Measurements from ENCODE around the gene GSS. TPM values are rescaled to one million over a fixed set of nuclear protein-coding genes. Genes with fewer than 3 reads are reported as not detected.

Gene GSS
- total RNA-seq, 1 donor from 2014 or later: 18.3 TPM

GRCh38 chr20:34938466-34939163 lies 17.0 kb downstream of the GSS start:
- Histone ChIP-seq H3K4me3 (ENCODE audit: low read length in 3 of 3) (peak overlapping the region in 1 of 3 donors; percentile 32), H3K27ac (ENCODE audit: low read depth, low read length) (peak overlapping the region; percentile 86), H3K9me3 (ENCODE audit: control insufficient read depth in 3 of 3, low read length in 3 of 3) (no peaks in the 10 kb centered on the region), H3K36me3 (ENCODE audit: control insufficient read depth in 3 of 3, insufficient read depth in 3 of 3, low read length in 3 of 3) (peaks cover 0 to 33% (median 26%) of the 10 kb centered on the region in 3 donors), H3K4me1 (ENCODE audit: control insufficient read depth in 3 of 3, insufficient read depth in 3 of 3, low read length in 3 of 3) (peaks cover 30 to 47% (median 46%) of the 10 kb centered on the region in 3 donors), H3K9ac (ENCODE audit: low read depth in 1 of 3, low read length in 3 of 3) (peak overlapping the region; percentile 45 to 65 (median 55)), H3K27me3 (ENCODE audit: control insufficient read depth in 3 of 3, insufficient read depth in 3 of 3, low read length in 3 of 3) (no peaks in the 10 kb centered on the region)

GRCh38 chr20:34931771-34932170 lies 23.8 kb downstream of the GSS start:
- no peaks in the 10 kb centered on the region for H3K9me3 ChIP-seq (ENCODE audit: control insufficient read depth in 3 of 3, low read length in 3 of 3)
- H3K27ac ChIP-seq (ENCODE audit: low read depth, low read length): no peak overlapping the region
- peak overlapping the region in 1 of 3 donors; percentile 28 for H3K9ac ChIP-seq (ENCODE audit: low read depth in 1 of 3, low read length in 3 of 3)
- H3K4me3 ChIP-seq (ENCODE audit: low read length in 3 of 3): no peak overlapping the region
- peaks cover 4 to 15% (median 12%) of the 10 kb centered on the region in 3 donors for H3K4me1 ChIP-seq (ENCODE audit: control insufficient read depth in 3 of 3, insufficient read depth in 3 of 3, low read length in 3 of 3)
- H3K36me3 ChIP-seq (ENCODE audit: control insufficient read depth in 3 of 3, insufficient read depth in 3 of 3, low read length in 3 of 3): peaks cover 28 to 62% (median 50%) of the 10 kb centered on the region in 3 donors
- H3K27me3 ChIP-seq (ENCODE audit: control insufficient read depth in 3 of 3, insufficient read depth in 3 of 3, low read length in 3 of 3): no peaks in the 10 kb centered on the region

GRCh38 chr20:34928411-34928810 lies 27.2 kb downstream of the GSS start:
- H3K27me3 ChIP-seq (ENCODE audit: control insufficient read depth in 3 of 3, insufficient read depth in 3 of 3, low read length in 3 of 3): no peaks in the 10 kb centered on the region
- peak overlapping the region; percentile 23 for H3K27ac ChIP-seq (ENCODE audit: low read depth, low read length)
- H3K4me1 ChIP-seq (ENCODE audit: control insufficient read depth in 3 of 3, insufficient read depth in 3 of 3, low read length in 3 of 3): peaks cover 16 to 31% (median 18%) of the 10 kb centered on the region in 3 donors
- peaks cover 51 to 72% (median 59%) of the 10 kb centered on the region in 3 donors for H3K36me3 ChIP-seq (ENCODE audit: control insufficient read depth in 3 of 3, insufficient read depth in 3 of 3, low read length in 3 of 3)
- no peak overlapping the region for H3K9ac ChIP-seq (ENCODE audit: low read depth in 1 of 3, low read length in 3 of 3)
- H3K4me3 ChIP-seq (ENCODE audit: low read length in 3 of 3): no peak overlapping the region
- no peaks in the 10 kb centered on the region for H3K9me3 ChIP-seq (ENCODE audit: control insufficient read depth in 3 of 3, low read length in 3 of 3)

- H3K27ac ChIP-seq (ENCODE audit: low read depth, low read length): peak overlapping the region; percentile 23
- no peaks in the 10 kb centered on the region for H3K27me3 ChIP-seq (ENCODE audit: control insufficient read depth in 3 of 3, insufficient read depth in 3 of 3, low read length in 3 of 3)
- H3K4me3 ChIP-seq (ENCODE audit: low read length in 3 of 3): no peak overlapping the region
- peaks cover 51 to 69% (median 63%) of the 10 kb centered on the region in 3 donors for H3K36me3 ChIP-seq (ENCODE audit: control insufficient read depth in 3 of 3, insufficient read depth in 3 of 3, low read length in 3 of 3)
- no peaks in the 10 kb centered on the region for H3K9me3 ChIP-seq (ENCODE audit: control insufficient read depth in 3 of 3, low read length in 3 of 3)
- H3K9ac ChIP-seq (ENCODE audit: low read depth in 1 of 3, low read length in 3 of 3): peak overlapping the region in 1 of 3 donors; percentile 5
- H3K4me1 ChIP-seq (ENCODE audit: control insufficient read depth in 3 of 3, insufficient read depth in 3 of 3, low read length in 3 of 3): peaks cover 23 to 38% (median 25%) of the 10 kb centered on the region in 3 donors
These were observed 27.9 kb downstream of the GSS start for GRCh38 chr20:34927736-34928135.

- H3K4me3 ChIP-seq (ENCODE audit: low read length in 3 of 3): no peak overlapping the region
- no peak overlapping the region for H3K27ac ChIP-seq (ENCODE audit: low read depth, low read length)
- H3K9ac ChIP-seq (ENCODE audit: low read depth in 1 of 3, low read length in 3 of 3): no peak overlapping the region
- peaks cover 29 to 46% (median 36%) of the 10 kb centered on the region in 3 donors for H3K4me1 ChIP-seq (ENCODE audit: control insufficient read depth in 3 of 3, insufficient read depth in 3 of 3, low read length in 3 of 3)
- no peaks in the 10 kb centered on the region for H3K27me3 ChIP-seq (ENCODE audit: control insufficient read depth in 3 of 3, insufficient read depth in 3 of 3, low read length in 3 of 3)
- peaks cover 51 to 71% (median 65%) of the 10 kb centered on the region in 3 donors for H3K36me3 ChIP-seq (ENCODE audit: control insufficient read depth in 3 of 3, insufficient read depth in 3 of 3, low read length in 3 of 3)
- H3K9me3 ChIP-seq (ENCODE audit: control insufficient read depth in 3 of 3, low read length in 3 of 3): no peaks in the 10 kb centered on the region
These were observed 29.0 kb downstream of the GSS start for GRCh38 chr20:34926581-34926980.

- Histone ChIP-seq H3K9ac (ENCODE audit: low read depth in 1 of 3, low read length in 3 of 3) (no peak overlapping the region), H3K27ac (ENCODE audit: low read depth, low read length) (no peak overlapping the region), H3K4me1 (ENCODE audit: control insufficient read depth in 3 of 3, insufficient read depth in 3 of 3, low read length in 3 of 3) (peaks cover 34 to 49% (median 37%) of the 10 kb centered on the region in 3 donors), H3K36me3 (ENCODE audit: control insufficient read depth in 3 of 3, insufficient read depth in 3 of 3, low read length in 3 of 3) (peaks cover 55 to 71% (median 69%) of the 10 kb centered on the region in 3 donors), H3K27me3 (ENCODE audit: control insufficient read depth in 3 of 3, insufficient read depth in 3 of 3, low read length in 3 of 3) (no peaks in the 10 kb centered on the region), H3K9me3 (ENCODE audit: control insufficient read depth in 3 of 3, low read length in 3 of 3) (no peaks in the 10 kb centered on the region), H3K4me3 (ENCODE audit: low read length in 3 of 3) (no peak overlapping the region)
These were observed 29.6 kb downstream of the GSS start for GRCh38 chr20:34925981-34926380.

- H3K27me3 ChIP-seq (ENCODE audit: control insufficient read depth in 3 of 3, insufficient read depth in 3 of 3, low read length in 3 of 3): no peaks in the 10 kb centered on the region
- H3K9me3 ChIP-seq (ENCODE audit: control insufficient read depth in 3 of 3, low read length in 3 of 3): no peaks in the 10 kb centered on the region
- peaks cover 60 to 73% (median 71%) of the 10 kb centered on the region in 3 donors for H3K36me3 ChIP-seq (ENCODE audit: control insufficient read depth in 3 of 3, insufficient read depth in 3 of 3, low read length in 3 of 3)
- peak overlapping the region; percentile 32 for H3K27ac ChIP-seq (ENCODE audit: low read depth, low read length)
- no peak overlapping the region for H3K4me3 ChIP-seq (ENCODE audit: low read length in 3 of 3)
- H3K9ac ChIP-seq (ENCODE audit: low read depth in 1 of 3, low read length in 3 of 3): no peak overlapping the region
- H3K4me1 ChIP-seq (ENCODE audit: control insufficient read depth in 3 of 3, insufficient read depth in 3 of 3, low read length in 3 of 3): peaks cover 35 to 56% (median 37%) of the 10 kb centered on the region in 3 donors
These were observed 30.3 kb downstream of the GSS start for GRCh38 chr20:34925341-34925740.

- no peak overlapping the region for H3K4me3 ChIP-seq (ENCODE audit: low read length in 3 of 3)
- peaks cover 55 to 70% (median 64%) of the 10 kb centered on the region in 3 donors for H3K36me3 ChIP-seq (ENCODE audit: control insufficient read depth in 3 of 3, insufficient read depth in 3 of 3, low read length in 3 of 3)
- H3K4me1 ChIP-seq (ENCODE audit: control insufficient read depth in 3 of 3, insufficient read depth in 3 of 3, low read length in 3 of 3): peaks cover 35 to 62% (median 37%) of the 10 kb centered on the region in 3 donors
- peak overlapping the region; percentile 86 for H3K27ac ChIP-seq (ENCODE audit: low read depth, low read length)
- no peaks in the 10 kb centered on the region for H3K27me3 ChIP-seq (ENCODE audit: control insufficient read depth in 3 of 3, insufficient read depth in 3 of 3, low read length in 3 of 3)
- H3K9ac ChIP-seq (ENCODE audit: low read depth in 1 of 3, low read length in 3 of 3): no peak overlapping the region
- no peaks in the 10 kb centered on the region for H3K9me3 ChIP-seq (ENCODE audit: control insufficient read depth in 3 of 3, low read length in 3 of 3)
These were observed 32.2 kb downstream of the GSS start for GRCh38 chr20:34923414-34923813.

GRCh38 chr20:34922654-34923381 lies 32.8 kb downstream of the GSS start:
- H3K27ac ChIP-seq (ENCODE audit: low read depth, low read length): peak overlapping the region; percentile 86
- H3K9ac ChIP-seq (ENCODE audit: low read depth in 1 of 3, low read length in 3 of 3): peak overlapping the region in 1 of 3 donors; percentile 4
- H3K4me1 ChIP-seq (ENCODE audit: control insufficient read depth in 3 of 3, insufficient read depth in 3 of 3, low read length in 3 of 3): peaks cover 35 to 62% (median 37%) of the 10 kb centered on the region in 3 donors
- H3K36me3 ChIP-seq (ENCODE audit: control insufficient read depth in 3 of 3, insufficient read depth in 3 of 3, low read length in 3 of 3): peaks cover 52 to 67% (median 62%) of the 10 kb centered on the region in 3 donors
- no peak overlapping the region for H3K4me3 ChIP-seq (ENCODE audit: low read length in 3 of 3)
- H3K9me3 ChIP-seq (ENCODE audit: control insufficient read depth in 3 of 3, low read length in 3 of 3): no peaks in the 10 kb centered on the region
- no peaks in the 10 kb centered on the region for H3K27me3 ChIP-seq (ENCODE audit: control insufficient read depth in 3 of 3, insufficient read depth in 3 of 3, low read length in 3 of 3)

GRCh38 chr20:34921436-34921835 lies 34.2 kb downstream of the GSS start:
- Histone ChIP-seq H3K4me3 (ENCODE audit: low read length in 3 of 3) (no peak overlapping the region), H3K36me3 (ENCODE audit: control insufficient read depth in 3 of 3, insufficient read depth in 3 of 3, low read length in 3 of 3) (peaks cover 39 to 59% (median 52%) of the 10 kb centered on the region in 3 donors), H3K4me1 (ENCODE audit: control insufficient read depth in 3 of 3, insufficient read depth in 3 of 3, low read length in 3 of 3) (peaks cover 35 to 54% (median 38%) of the 10 kb centered on the region in 3 donors), H3K9ac (ENCODE audit: low read depth in 1 of 3, low read length in 3 of 3) (no peak overlapping the region), H3K27ac (ENCODE audit: low read depth, low read length) (peak overlapping the region; percentile 86), H3K9me3 (ENCODE audit: control insufficient read depth in 3 of 3, low read length in 3 of 3) (no peaks in the 10 kb centered on the region), H3K27me3 (ENCODE audit: control insufficient read depth in 3 of 3, insufficient read depth in 3 of 3, low read length in 3 of 3) (no peaks in the 10 kb centered on the region)
